ENCODE measurements around the gene SYNE1.
"Not testable (repeated sequence)": the region's sequence is repeated elsewhere in the genome, so short reads cannot be mapped to it uniquely, and the experiment has no call there.

SYNE1 gene

DNA sequence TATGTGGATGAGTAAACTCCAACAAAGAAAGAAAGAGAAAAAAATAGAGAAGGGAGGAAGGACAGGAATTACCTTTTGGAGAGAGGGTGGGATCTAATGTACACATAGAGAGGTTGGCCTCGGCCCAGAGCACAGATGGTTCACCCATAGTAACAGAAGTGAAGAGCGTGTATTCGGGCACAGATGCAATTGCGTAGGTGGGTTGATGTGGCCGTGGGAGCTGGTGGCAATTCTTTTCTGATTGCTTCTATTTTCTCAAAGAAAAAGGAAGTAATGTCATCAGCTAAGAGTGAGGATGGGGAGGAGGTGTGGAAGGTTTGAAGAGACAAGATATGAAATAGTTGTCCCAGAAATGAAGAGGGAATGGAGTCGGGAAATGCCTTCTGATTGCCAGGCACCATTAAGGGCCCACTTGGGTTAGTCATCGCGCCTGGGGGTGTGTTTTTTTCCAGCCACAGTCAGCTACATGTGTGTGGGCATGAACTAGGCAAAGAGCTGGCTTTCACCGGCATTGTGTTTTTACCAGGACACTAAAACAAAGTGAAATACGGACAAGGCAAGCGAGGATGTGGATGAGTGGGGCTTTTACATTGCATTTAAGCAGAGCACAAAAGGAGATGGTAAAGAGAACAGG lies 158.7 kb downstream of the SYNE1 start:
- no peak for DNase-seq

DNA sequence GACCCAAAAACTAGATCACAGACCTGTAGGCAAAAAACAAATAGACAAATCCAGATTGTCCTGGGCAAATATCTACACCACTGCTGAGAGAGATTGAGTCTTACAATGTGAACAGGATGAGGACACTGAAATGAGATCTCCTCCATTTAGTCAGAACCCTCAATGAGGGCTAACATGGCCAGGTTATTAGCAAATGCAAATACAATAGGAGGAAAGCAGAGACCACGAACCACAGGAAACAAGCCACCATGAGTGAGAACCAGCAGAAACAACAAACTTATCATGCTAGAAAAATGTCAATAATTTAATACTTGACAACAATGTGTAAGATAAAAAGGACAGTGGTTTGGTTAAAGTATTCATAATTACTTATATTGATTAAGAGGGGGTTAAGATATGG lies 162.8 kb downstream of the SYNE1 start:
- no peak for DNase-seq

DNA sequence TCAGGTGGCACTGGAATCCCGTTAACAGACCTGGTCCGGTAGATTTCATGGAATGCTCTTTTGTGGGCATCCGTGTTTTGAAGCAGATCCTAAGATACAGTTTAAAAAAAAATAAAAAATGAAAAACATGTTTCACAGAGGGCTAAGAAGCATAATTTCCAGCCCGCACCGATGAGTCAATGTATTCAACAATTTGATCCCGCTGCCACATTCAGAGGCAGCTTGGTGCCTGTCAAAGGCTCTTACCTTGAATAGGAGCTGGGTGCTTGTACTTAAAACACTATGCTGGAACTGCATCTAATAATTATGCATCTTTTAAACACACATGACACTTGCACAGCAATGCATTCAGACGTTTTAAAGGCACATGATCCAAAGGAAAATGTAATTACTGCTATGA lies 164.8 kb downstream of the SYNE1 start:
- no peak for DNase-seq

DNA sequence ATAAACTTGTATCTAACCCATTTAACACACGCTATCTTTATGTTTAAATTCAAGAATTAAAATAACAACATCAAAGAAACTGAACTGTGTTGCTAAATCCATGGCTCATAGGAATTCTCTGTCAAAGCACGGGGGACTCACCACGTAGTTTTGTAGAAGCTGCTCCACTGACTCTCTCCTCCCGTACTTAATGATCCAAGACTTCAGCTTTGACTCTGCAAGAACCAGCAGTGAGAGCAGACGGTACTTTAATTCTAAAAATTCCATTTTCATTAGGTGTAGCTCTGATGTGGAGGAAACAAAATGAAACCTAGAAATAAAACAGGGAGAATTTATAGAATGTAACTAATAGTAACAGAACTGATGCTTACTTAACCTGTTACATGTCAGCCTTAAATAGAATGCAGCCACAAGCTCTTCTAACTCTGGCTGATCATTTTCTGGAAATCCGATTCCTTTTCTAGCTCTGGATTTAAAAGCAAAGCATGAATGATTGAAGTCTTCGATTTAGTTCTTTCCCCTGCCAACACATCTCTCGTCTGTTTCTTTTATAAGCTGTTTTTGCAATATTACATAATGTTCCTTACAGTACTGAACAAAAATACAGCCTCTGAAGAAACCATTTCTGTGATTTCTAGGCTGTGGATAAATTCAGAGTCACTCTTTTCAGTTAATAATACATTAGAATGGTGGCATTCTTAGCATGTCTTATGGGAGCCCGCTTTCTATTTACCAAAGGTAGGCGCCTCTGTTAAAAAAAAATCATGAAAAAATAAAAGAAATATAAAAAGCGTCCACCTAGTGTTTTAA lies 165.5 kb downstream of the SYNE1 start:
- DNase-seq, result no peak

DNA sequence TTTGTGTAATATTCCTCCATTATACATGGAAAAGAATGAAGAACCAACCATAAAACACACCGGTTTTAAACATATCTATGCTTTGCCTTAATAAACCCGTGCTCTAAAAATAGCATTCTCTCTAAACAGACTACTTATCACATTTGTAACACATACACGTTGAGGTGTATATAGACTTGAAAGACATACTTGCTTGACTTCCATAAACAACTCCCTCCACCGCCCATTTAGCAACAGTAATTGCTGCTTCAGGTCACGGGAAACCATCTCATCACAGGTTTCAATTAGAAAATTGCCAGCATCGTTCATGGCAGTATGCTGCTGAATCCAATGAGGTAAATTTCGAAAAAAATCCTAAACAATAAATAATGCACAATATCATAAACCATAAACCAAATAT lies 174.0 kb downstream of the SYNE1 start:
- no peak for DNase-seq

DNA sequence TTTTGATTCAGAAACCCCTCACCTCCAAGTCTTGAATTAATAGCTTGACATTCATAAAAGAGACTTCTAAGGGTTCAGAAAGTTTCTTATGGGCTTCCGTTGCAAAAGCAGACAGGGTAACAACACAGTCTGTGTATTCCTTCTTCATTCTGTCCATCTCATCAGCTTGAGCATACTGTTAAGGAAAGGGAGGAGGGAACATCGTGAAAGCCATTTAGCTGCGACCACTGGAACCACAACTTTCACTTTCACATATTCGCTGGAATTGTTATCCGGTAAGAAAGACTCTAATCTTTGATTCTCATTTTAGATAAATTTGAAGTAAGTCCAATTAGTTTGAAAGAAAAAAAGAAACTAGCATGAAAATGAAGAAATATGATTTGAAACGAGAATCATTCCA lies 174.4 kb downstream of the SYNE1 start:
- DNase-seq, result no peak

DNA sequence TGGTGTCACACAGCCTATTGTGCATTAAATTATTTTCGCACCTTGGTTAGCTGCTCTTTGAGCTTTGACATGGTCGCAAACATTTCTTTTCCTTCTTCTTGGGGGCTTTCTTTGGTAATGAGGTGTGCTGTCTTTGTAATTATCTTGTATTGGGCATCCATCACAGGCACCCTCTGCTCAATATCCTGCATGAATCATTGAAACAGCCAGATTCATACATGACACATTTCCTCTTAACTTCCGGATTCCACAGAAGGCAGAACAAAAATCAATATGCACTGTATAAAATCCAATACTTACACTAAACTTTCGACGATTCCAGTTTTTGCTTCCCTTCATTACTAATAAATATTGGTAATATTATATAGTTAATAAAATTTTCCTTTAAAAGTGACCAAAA lies 175.6 kb downstream of the SYNE1 start:
- no peak for DNase-seq

DNA sequence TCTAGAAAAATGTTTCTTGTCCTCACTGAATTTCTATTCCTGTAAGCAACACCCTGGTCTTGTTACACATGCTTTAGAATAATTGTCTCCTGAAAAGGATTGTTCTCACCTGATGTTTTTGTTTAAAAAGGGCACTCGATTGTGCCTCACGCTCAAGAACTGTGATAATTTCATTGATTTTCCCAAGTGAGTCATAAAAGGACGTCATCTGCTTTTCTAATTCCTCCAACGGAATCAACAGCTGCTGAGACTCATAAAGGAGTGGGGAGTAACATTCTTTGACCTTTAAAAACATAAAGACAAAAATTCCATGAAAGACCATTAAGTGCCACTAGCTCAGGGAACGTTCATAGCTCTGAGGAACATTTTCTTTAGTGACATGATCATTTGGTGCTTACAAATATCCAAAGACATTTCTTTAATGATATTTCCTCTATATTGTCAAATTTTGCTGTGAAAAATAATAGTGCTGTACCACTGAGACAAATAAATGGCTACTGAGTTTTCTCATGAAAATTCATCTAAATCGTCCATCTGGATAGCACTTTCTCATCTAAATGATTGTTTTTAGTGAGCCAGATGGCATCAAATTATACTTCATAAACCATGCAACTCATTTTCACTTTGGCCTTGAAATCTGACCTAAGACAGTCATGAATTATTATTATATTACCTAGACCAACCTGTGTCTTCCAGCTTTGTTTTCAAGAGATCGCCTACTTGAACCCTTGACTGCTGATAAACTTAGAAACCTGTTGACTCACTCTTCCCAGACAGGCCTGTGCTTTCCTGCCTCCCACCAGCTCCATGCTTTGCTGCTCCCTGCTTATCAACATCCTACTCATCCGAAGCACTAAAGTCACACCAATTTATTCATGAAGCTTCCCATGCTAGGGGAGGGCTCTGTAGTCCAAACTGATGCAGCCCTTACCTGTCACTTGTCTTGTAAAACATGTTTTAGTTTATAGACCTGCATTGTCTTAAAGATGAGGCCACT lies 178.2 kb downstream of the SYNE1 start:
- DNase-seq, result no peak

DNA sequence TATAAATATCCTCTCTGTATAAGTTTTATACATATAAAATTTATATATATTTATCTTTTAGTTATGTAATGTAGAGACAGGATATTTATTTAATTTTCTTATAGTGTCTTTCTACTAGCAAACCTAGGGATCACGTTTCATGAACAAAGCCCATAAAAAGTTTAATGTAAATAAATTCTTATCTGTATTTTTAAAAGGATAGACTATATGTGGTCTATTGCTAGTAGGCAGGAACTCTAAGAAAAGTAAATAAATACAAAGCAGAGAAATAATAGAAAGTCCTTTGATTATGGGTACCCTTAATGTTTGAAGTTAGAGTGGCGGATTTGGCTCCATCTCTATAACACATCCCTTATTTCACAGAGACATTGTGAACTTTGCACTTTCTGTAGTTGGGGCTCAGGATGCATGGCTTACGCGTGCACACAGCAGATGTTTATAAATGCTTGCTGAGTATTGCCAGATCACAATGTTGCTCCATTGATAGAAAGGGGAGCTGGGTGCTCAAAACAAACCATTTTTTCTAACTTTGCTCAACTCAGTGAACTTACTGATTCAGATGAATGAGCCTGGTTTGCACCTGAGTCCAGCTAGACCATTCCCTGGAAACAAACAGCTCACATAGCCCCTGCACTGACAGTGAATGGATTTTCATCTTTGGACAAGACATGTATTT lies 179.1 kb downstream of the SYNE1 start:
- DNase-seq, result no peak

DNA sequence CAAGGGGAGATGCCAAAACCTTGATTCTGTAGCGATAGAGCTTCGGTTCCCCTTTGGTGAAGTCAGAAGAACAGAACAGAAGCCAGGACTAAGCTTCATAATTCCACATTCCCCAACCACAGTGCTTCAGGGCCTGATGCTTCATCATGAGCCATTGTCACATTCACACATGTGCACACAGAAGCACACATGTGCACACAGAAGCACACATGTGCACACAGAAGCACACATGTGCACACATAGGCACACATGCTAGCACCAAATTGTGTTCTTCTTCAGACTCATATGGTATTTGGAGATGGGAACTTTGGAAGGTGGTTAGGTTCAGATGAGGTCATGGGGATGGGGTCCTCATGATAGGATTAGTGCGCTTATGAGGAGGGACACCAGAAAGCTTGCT lies 183.2 kb downstream of the SYNE1 start:
- DNase-seq, result no peak

DNA sequence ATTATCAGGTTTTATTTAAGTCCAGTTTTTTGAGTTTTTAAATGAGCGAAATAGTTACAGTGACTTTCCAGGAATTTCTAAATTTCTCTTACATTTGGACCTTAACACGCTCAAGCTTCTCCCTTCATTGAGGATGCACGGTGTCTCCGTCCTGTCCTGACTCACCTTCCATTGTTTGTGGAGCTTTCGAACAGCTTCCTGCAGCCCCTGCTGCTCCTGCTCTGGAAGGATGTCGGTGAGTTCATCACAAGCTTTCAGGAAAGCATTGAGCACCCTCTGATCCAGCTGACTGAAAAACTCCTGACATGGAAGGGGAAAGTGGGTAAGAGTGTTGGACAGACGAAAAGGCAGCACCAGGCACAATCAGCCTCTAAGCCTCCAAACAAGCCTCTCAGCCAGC lies 183.7 kb downstream of the SYNE1 start:
- no peak for DNase-seq

DNA sequence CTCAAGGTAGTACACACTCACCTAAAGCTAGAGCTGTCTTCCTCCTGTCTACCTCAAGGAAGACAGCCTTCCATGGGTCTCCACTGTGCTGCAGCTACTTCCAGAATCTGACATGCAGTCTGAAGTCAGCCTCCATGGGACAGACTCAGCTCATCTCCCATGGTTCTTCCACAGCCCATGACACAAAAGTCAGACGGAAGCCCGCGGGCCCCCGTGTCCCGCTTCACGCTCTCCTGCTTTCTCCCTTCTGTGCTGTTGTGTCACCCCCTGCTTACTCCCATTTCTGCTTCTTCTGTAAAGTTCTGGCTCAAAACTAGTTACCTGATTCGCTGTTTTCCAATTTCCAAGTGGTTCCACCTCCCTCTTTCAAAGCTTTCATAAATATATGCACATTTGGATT lies 184.5 kb downstream of the SYNE1 start:
- no peak for DNase-seq

DNA sequence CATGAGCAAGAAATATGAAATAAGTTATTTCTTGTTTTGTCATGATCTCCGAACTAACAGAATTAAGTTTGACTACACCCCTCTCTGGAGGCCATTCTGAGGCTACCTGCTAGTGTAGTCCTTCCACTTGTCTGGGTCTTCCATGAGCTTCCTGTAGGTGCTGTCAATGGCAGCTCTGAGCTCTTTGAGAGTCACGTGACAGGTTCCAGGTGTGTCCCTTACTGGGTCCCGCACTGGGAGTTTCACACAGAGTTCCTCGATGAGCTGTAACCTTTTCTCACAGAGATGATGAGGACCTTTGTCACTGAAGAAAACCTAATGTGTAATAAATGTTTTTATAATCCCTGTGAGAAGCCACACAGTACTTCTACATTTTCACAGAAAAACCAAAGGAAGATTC lies 186.6 kb downstream of the SYNE1 start:
- DNase-seq, result no peak

DNA sequence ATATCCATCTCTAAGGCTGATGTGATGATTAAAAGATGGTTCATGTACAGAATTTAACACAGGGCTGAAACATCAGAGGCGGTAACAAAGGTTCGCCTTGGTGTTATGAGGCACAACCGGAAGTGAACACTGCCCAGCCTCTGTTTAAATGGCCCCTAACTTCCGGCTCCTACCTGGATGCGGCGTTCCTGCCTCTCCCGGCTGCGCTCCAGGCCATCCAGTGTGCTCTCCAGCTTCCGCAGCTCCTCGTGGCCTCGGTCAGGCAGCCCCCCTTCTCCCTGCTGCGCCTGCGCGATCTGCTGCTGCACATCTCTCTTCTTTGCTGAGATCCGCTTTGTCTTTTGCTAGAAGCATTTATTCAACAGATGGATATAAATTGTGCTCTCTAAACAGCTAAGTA lies 195.3 kb downstream of the SYNE1 start:
- no peak for DNase-seq

DNA sequence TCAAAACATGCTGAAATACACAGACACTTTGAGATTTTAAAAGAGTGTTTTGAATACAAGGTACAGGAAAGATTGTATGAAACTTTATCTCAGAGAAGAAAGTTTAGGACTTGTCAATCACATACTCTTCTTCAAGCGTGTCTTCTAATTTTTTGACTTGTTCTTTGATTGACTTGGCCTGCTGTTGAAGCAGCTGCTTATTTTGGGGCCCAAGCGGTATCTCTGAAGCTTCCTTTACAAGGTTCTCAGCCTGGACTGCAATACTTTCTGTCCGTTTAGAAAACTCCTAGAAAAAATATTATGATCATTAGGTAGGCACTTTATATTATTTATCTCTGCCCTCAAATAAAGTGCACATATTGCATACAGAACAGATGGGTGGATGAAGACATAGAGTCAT lies 201.3 kb downstream of the SYNE1 start:
- no peak for DNase-seq

DNA sequence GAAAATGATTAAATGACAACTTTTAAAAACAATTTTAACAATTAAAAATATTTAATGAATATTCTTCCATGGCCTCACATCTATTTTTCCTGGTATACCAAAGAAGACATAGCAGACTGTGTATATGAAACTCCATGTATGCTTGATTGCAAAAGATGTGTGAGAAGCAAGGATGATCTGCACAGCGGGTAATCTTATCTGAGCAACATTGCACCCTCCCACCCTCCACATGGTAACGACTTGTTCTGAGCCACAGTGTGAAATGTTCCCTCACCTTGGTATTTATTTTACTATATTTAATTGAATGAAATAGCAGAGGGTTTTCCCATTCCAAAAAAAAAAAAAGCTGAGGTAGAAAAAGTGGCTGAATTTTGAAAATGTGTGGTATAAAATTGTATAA lies 204.4 kb downstream of the SYNE1 start:
- no peak for DNase-seq

DNA sequence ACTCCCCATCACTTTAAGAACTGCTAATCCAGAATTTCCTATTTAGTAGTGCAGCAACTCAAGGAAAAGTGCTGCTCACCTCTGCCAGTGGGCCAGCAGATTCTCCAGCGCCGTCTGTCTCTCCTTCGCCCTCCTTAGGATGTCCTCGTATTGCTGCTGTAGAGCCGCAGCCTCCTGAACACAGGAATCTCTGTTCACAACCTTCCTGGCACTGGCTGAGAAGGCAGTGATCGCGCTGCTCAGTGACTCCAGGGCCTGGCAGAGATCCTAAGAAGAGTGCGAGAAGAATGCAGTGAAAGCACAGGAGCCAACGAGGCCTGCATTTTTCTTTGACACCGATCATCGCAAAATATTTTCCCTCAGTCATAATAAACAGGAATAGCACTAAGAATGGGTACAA lies 209.0 kb downstream of the SYNE1 start:
- no peak for DNase-seq

DNA sequence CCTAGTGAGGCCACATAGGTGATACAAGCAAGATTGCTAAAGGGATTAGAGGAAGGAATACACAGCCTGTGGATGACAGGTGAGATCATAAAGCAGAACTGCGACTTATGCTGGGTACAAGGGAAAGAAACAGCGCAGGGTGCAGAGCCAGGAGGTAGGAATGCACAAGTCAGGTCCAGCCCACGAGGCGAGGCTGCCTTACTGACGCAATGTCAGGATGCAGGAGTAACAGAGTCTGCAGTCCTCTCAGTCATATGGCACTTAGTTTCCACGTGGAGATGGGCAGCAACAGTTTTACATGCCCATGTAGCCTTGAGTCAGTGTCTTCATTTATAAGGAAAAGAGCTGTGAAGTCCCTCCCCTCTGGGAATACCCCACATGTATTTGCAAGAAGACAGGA lies 210.9 kb downstream of the SYNE1 start:
- DNase-seq, result no peak

DNA sequence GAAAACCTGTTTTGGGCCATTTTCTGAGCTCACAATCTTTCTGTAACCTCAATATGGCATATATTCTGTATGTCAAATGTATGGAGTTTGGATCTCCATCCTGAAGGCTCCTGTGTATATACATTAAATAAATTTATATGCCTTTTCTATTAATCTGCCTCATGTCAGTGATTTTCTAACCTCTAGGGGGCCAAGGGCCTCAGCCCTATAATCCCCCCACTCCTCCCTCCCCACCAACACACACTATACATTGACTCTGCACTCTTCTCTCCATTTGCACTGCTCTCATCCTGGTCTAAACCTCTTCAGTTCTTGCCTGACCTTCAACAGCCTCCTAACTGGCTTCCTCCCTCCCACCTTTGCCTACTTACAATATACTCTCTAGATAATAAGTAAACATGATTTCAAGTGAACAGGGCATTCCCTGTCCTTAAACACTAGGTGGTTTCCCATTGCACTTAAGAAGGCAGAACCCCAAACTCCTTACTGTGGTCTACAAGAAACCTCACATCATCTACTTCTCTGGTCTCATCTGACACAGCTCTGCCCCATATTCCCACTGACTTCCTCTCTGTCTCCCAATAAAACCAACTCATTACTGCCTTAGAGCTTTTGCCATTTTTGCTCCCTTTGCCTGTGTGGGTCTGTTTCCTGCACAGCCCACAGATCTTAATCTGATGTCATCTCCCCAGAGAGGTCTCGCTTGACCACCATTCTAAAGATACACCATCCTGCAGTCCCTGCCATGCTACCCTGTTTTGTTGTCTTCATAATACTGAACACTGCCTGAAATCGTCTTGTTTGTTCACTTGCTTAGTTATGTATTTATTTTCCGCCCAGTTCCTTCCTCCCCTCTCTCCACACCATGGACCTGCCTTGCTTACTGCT lies 213.7 kb downstream of the SYNE1 start:
- DNase-seq, result no peak

DNA sequence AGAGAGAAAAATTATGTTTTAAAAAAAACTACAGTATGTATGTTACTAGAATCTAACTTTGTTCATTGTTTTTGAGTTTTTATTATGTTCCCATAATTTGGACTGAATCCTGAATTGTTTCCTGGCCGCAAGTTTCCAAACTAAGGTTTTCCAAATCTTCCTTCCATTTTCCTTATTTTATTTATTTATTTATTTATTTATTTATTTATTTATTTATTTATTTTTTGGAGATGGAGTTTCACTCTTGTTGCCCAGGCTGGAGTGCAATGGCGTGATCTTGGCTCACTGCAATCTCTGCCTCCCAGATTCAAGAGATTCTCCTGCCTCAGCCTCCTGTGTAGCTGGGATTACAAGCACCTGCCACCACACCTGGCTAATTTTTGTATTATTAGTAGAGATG lies 215.7 kb downstream of the SYNE1 start:
- DNase-seq, result not testable (repeated sequence)

DNA sequence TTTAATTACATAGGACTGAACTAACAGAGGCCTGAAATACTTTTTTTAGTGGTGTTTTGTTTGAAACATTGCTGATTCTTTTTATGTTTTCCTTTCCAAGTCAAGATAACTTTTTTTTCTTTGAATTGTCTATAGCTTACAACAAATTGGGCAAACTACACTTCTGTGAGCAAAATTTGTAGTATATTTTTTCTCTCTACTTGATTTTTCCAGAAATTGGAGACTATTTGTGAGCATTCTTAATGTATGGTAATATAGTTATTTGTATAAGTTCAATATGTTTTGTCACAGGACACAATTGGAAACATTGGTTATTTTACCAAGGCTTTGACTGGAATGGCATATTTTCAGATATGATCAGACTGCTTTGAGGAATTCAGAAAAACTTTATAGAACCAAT lies 216.5 kb downstream of the SYNE1 start:
- no peak for DNase-seq

DNA sequence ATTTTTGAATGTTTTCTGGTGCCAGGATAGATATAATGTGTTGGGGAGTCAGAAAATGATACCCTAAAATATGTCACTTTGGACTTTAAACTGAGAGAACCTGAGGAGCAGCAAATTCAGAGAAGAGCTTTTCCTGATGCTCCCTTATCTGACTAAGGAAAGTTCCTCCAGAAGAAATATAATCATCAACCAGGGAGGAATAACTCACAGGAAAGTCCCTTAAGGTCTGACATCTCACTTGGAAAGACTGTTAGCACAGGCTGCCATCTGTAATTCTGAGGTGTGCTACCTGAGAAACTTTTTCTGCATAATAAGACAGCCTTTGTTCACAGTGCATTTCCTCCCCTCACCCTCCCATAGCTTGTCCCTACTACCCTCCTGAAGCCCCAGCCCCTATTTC lies 218.6 kb downstream of the SYNE1 start:
- no peak for DNase-seq
